NCI-H187 (cell line): ENCODE measurements around the gene RYK.
"Not testable (repeated sequence)": the region's sequence is repeated elsewhere in the genome, so short reads cannot be mapped to it uniquely, and the experiment has no call there.

Experiments used
- DNase-seq, 2 experiments: peaks; one replicate each; lab custom pipeline; 2025; lab: John Stamatoyannopoulos, UW

RYK gene

DNA sequence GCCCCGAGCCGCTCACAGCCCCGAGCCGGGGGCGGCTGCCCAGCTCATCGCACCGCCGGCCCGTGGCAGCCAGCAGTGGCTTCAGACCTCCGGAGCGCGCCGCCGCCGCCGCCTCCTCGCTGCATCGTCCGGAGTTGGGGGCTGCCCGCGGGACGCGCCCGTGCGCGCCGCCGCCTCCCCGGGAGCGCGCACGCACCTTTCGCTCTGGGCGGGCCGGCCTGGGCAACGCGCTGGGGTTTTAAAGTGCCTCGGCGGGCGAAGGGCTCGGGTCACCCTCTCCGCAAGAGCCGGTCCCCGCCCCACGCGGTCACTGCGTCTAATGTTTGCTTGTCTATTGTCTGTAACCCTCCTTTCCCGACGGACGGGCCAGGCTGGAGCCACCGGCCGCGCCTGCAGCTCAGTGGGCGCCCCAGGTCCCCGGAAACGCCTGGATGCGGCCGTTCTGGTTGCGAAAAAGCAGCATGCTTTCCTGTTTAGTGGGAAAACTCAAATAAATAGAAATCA, at the start of gene RYK:
RYK (minus strand) TSS at position 143 of the 504 bp plus-strand sequence. CDS start 205 bp downstream, outside the sequence.
- DNase-seq = peak; percentile 58 to 68

DNA sequence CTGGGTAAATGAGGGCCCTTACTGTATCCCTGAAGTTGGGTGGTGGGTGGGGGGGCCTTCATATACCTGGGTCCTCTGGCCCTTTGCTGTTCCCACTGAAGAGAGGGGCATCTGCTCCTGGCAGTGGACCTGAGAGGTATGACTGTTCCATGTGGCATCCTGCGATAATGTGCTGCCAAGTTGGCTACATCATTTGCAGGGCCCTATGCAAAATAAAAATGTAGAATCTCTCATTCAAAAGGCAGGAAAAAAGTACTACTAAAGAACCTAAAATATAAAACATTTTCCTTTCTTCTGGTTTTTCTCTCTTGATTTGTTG, 49.2 kb upstream of the RYK start:
- DNase-seq = no peak

DNA sequence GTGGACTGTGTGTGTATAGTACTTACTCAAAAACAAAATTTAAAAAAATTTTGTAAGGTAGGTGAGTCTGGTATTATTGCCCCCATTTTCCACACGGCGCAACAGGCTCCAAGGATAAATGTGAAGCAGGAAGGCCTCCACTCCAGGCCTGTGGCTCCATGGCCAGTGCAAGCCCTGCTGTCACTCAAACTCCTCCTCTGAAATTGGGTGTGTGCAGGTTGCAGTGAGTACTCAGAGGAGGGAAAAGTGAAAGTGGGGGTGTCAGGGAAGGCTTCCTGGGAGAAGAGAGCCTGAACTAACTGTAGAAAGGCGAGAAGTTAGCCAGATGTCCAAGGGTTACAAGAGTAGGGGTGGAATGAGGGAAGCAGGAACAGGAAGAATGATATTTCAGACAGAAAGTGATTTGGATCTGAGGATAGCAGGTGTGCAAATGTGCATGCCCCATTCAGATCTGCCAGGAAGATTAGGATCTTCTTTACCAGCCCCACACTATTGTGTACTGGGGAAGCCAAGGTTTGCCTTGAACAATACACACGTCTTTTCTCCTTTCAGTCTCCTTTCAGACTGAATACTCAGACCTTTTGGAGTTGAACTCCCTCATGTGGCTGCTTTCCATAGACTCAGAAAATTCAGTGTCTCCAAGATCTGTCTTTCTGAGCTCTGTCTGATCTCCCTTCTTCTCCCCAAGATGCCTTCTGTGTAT, 48.7 kb upstream of the RYK start:
- DNase-seq = no peak

DNA sequence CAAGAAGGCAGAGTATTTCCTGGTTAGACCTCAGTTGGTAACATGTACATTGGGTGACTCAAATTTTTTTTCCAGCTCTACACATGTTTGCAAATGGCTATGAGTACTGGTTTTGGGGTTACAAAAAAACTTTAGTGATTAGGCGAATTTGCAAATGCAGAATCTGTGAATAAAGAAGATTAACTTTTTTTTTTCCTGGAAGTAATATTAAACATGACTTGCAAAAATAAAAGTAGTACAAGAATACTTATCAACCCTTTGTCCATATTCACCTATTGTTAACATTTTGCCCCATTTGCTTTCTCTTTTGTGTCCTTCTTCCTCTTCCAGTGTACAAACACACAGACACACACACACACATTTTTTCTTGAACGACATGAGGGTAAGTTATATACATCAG, 47.6 kb upstream of the RYK start:
- DNase-seq = no peak

DNA sequence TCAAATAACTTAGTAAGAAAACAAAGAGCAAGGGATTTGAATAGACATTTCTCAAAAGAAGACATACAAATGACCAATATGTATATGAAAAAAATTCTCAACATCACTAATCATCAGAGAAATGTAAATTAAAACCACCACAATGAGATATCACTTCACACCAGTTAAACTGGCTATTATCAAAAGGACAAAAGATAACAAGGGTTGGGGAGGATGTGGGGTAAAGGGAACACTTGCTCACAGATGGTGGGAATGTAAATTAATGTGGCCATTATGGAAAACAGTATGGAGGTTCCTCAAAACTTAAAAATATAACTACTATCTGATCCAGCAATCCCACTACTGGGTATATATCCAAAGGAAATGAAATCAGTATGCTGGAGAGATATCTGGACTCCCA, 46.0 kb upstream of the RYK start:
- no peak for DNase-seq

DNA sequence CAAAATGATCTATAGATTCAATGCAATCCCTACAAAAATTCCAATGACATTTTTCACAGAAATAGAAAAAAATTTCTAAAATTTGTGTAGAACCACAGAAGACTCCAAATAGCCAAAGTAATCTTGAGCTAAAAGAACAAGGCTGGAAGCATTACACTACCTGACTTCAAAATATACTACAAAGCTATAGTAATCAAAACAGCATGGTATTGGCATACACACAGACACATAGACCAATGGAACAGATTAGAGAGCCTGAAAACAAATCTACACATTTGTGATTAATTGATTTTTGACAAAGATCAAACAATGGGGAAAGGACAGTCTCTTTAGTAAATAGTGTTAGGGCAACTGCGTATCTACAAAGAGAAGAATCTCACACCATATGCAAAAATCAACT, 45.3 kb upstream of the RYK start:
- no peak for DNase-seq

DNA sequence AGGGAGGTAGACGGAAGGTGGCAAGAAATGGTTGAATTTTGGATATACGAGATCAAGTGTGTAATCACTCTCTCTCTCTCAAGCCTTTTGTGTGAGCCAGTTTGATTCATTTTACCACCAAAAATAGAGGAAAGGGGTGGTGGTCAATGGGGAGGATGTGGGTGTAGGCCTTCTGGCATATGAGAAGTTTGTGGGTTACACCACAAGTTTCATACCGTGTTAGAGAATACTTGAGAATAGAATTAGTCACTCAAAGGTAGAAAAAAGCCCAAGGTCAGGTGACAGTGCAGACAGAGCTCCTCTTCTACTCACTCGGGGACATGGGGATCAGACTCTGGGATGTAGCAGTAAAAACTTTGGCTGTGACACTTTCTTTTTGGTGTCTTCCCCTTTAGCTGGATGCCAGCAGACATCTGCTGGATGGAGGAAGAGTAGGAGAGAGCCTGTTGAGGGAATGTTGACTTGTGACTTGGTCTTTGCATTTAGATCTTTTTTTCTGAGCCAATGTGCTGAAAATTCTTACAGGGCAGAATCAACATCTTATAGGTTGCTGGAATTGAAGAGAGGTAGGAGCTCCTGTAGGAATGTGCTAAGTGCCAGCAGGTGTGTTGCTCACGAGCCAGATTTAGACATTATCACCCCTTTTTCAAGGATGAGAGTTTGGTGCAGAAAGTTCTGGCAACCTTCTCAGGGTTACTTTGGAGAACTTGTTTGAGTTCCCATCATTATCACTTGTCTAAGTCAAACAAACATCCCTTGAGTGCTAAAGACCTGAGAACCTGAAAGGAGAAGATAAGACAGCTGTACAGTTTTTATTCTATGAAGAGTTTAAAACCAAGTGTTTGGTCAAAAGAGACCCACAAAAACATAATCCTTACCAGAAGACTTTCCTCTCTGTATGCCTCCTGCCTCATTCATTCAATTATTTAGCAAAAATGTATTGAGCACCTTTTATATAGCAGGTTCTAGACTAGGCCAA, 43.9 kb upstream of the RYK start:
- no peak for DNase-seq

DNA sequence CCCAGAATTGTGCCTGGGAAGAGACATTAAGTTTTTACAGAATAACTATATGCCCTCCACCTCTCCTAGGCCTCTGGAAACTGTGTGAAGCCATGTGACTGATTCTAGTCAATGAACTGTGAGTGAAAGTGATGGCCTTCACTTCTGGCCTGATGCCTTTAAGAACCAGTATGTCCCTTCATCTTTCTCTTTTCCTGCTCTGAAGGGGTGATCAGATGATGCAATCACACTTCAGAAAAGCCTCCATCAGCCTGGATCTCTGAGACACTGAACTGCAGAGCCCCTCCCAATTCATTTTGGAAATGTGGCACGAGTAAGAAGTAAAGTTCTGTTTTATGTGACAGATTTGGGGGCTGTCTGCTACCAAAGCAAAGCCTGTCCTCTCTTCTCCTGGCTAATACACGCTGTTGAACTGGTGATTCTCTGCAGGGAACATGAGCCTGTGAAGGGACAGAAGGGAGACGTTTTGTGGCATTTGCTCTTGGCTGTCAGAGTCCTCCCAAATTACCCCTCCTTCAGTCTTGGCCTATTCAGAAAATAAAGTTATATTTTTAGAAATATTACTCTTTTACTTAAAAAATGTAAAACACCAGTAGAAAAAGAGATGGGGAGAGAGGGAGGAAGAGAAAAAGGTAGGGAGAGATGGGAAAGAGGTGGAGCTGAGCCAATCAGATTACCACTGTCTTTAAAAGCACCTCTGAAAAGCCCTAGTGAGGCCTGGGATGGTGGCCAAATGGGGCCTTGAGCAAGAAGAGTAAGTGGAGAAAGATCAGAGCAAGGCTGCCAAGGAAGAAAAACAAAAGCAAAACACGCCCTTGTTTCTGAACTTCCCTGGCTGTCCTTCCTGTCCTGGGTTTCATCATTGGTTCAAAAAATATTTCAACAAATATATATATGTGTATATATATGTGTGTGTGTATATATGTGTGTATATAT, 40.9 kb upstream of the RYK start:
- no peak for DNase-seq

DNA sequence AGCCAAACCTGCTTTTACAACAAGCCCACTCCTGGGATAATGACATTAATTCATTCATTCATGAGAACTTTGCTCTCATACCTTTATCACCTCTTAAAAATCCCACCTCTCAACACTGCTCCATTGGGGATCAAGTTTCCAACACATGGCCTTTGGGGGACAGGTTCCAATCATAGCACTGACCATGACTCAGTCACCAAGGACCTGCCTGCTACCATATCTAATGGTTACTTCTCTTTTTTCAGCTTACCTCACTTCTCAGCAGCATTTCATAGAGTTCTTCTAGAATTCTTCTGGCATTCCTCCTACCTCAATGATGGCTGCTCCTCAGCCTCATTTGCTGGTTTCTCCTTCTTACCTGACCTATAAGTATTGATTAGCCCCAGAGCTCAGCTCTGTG, 36.9 kb upstream of the RYK start:
- DNase-seq = no peak

DNA sequence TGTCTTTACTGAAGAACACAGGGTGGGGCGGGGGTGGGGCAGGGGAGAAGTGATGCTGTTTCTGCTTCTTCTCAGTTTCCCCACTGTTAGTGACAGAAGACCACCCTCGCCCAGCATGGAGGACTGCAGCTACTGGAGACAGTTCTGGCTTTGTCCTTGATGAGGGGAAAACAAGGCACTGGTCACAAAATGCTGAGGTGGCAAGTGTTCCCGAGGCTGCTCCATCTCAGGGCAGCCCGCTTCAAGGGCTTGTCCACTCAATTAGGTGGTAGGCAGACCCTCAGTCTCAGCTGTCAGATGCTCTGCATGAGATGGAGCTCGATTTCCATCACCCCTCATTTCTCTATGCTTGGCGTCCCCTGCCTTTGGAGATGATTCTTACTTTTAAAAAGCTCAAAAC, 33.8 kb upstream of the RYK start:
- no peak for DNase-seq

DNA sequence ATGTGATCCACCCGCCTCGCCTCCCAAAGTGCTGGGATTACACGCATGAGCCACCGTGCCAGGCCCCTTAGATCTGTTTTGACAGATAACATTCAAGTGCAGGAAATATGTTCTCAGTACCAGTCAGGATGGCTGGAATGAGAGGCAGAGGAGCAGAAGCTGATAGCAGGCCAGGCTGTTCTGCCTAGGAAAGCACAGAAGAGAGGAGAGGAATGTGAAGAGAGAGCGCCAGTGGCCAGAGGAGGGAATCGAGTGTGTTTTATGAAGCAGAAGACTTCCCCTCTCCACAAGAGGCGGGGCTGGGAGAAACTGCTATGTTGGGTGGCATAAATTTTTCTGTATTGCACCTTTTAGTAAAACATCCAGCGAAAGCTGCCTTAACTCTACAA, 32.0 kb upstream of the RYK start:
- DNase-seq = no peak

DNA sequence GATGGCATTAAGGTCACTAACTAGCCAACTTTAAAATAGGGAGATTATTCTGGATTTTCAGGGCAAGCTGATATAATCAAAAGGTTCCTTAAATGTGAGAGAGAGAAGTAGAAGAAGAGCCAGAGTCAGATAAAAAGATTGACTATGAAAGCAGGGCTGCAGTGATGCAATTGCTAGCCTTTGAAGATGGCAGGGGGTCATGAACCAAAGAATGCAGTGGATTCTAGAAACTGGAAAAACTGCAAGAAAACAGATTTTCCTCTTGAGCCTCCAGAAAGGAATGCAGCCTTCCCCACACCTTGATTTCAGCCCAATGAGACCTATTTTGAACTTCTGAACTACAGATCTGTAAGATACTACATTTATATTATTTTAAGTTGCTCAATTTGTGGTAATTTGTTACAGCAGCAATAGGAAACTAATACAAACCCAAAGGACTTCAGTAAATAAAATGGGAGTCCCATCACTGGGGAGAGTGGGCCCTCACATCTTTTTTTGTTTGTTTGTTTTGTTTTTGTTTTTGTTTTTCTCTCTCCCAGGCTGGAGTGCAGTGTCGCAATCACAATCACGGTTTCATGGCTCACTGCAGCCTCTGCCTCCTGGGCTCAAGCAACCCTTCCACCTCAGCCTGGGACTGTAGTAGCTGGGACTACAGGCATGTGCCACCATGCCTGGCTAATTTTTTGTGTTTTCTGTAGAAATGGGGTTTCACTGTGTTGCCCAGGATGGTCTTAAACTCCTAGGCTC, 31.4 kb upstream of the RYK start:
- DNase-seq = no peak

DNA sequence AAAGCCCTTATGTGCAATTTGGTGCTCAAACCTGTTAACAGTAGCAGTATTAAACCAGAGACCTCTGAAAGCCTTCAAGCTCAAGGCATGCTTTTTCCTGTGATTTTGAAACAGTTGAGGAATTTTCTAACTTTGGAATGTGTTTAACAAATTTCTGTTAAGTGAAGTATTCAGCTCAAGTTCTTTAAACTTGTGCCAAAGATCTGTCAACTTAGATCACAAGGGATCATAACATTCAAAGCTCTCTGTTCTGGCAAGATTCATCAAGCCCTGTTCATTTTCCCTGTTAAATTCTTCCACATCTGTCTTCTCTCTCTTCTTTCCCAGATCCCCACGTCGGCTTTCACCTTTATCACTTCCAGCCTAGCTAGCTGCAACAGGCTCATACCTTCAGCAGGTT, 28.8 kb upstream of the RYK start:
- no peak for DNase-seq

DNA sequence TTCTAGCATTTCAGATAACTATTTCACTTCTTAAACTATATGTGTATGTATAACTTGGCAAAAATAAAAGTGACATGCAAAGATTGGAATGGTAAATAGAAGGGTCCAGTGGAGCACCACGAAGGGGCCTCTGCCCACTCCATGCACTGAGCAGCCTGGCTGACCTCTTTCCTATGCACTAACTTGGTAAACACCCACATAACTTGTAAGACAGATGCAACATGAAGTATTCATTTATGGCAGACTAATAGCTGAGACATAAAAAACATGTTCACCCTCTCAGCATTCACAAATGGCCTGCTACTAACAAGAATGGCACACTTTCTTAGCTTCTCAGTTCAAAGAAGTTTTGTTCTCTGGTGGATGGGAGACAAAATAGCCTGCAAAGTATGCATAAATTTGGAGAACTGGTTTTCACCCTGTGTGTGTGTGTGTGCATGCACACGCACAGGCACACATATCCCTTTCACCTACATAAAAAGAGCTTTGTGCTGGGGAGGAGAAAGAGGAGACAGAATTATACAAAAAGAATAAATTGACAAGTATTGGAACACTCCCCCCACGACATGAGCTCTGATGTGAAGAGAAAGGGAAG, 26.5 kb upstream of the RYK start:
- no peak for DNase-seq

DNA sequence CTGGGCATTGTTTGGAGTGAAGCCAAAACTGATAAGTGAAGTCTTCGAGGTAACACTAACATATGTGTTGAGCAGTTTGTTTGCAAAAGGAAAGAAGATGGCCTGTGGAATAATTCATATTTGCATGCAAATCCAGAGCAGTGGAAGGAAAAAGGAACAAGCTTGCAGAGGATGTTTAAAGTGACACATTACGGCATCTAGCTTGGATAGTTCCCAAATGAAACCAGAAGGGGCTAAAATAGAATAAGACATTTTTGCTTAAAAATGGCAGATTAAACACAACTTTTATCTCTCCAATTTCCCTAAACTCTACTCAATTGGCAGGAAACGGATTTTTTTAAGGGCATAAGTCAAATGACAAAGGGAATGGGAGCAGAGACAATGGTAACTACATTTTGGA, 25.4 kb upstream of the RYK start:
- no peak for DNase-seq

DNA sequence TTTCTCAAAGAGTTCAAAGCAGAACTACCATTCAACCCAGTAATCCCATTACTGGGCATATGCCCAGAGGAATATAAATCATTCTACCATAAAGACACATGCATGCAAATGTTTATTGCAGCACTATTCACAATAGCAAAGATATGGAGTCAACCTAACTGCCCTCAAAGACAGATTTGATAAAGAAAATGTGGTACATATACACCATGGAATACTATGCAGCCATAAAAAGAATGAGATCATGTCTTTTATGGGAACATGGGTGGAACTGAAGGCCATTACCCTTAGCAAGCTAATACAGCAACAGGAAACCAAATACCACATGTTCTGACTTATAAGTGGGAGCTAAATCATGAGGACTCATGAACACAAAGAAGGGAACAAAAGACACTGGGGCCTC, 24.5 kb upstream of the RYK start:
- DNase-seq = not testable (repeated sequence)

DNA sequence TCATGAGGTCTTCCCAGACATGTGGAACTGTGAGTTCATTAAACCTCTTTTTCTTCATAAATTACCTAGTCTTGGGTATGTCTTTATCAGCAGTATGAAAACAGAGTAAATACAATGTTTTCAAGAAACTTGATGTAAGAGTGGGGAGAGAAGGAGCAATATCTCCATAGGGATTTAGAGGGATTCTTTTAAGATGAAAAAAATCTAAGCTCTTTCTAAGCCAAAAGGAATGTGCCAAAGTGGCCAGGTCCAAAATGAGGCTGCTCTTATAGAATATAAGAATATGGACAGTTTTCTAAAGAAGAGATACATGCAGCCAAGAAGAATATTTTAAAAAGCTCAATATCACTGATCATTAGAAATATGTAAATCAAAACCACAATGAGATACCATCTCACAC, 23.9 kb upstream of the RYK start:
- no peak for DNase-seq

DNA sequence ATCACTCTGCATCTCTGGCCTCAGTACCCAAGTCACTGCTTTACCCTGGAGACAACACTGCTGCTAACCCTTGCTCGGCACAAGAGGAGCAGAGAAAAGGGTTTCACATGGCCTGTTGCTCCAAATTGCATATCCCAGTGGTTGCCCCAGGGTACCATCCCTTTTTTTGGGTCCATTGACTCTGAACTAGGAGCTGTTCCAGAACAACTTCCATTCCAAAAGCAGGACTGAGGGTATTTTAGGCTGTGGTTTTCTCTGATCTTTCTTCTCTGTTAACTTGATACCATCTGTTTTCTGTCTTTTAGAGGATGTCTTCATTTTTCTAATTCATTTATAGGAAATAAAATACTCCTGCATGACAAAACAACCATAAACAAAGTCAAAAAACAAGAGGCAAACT, 17.3 kb upstream of the RYK start:
- DNase-seq = no peak

DNA sequence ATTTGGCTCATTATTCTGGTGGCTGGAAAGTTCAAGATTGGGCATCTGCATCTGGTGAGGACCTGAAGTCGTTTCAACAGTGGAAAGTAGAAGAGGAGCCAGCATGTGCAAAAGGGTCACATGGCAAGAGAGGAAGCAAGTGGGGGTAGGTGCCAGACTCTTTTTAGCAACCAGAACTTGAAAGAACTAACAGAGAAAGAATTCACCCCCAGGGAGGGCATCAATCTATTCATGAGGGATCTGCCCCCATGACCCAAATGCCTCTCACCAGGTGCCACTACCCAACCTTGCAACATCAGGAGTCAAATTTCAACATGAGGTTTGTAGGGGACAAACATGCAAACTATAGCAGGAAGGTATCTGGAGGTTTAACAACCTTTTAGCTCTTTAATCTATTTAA, 10.3 kb upstream of the RYK start:
- DNase-seq = no peak

DNA sequence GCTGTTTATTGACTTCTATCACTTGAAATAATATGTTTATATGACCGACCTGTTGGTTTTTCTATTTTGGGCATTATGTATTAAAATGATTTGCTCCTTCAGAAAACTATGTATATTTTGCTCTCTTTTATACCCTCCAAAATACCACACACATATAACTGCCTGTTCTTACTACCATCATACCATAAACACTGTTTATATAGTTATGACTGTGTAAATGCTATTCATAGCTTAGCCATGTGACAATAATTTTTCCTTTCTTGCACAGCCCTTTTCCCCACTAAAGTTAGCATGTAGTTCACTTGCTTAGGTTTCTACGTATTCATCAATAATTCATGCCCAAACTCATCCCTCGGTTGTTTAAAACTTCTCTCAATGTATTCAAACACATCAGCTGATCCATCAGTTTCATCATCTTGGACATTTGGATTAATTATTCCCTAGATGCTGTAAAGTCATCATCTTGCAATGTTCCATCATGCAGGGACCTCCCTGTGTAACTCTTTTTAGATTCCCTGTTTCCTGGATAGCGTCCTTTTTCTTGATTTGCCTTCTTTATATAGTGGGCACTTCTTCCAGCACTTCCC, 8.2 kb upstream of the RYK start:
- DNase-seq = no peak

DNA sequence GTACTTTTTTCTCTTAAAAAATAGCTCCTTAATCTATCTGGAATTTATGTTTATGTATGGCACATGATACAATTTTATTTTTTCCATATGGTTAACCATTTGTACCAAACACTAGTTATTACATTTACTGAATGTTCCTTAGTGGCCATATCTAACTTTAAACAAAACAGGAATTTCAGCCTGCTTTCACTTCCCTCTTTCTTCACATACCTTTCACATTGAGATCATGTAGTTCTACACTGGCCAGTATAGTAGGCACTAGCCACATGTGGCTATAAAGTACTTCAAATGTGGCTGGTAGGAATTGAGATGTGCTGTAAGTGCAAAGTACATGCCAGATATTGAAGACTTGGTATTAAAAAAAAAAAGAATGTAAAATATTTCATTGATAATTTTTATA, 4.7 kb upstream of the RYK start:
- no peak for DNase-seq
